ENCODE measurements around the gene POP4. TPM values are rescaled to one million over a fixed set of nuclear protein-coding genes. Genes with fewer than 3 reads are reported as not detected.

The POP4 gene
- total RNA-seq, 4 donors from 2014 or later = 43.7 to 57.2 (median 51.2) TPM

DNA sequence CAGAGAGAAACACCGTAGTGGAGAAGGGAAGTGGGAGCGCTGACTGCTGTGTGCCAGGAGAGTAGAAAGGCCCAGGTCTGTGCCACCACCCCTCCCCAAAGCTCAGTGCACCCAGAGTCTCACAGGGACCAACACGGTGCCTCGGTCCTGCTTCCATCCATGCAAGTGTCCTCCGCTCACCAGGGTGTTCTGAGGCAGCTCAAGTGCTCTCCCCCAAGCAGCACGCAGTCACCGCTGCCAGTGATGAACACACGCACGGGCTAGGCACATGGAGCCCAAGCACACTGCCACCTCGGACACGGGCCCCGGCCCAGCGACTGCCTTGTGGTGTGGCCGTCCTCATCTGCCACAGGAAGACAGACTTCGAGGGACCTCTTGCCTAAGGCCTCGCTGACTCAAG lies 10.5 kb downstream of the POP4 start:
- 72 to 77% methylated on average over 7 to 16 of the region's 16 CpGs for WGBS, 2 donors
- H3K9me3 ChIP-seq = no peaks in the 10 kb centered on the region
- H3K27ac ChIP-seq = no peak overlapping the region
- H3K4me3 ChIP-seq = no peak overlapping the region
- no peaks in the 10 kb centered on the region for H3K4me1 ChIP-seq
- H3K27me3 ChIP-seq = no peaks in the 10 kb centered on the region
- DNase-seq (ENCODE audit: low spot score in 2 of 2) = no peak
- TF ChIP-seq POLR2A (IDR thresholded peaks at IDR 0.05) = no peak
- TF ChIP-seq EP300 (IDR thresholded peaks at IDR 0.05) = no peak
- TF ChIP-seq CTCF (IDR thresholded peaks at IDR 0.05) = no peak
- H3K36me3 ChIP-seq = peaks cover 1 to 55% (median 23%) of the 10 kb centered on the region in 3 donors

DNA sequence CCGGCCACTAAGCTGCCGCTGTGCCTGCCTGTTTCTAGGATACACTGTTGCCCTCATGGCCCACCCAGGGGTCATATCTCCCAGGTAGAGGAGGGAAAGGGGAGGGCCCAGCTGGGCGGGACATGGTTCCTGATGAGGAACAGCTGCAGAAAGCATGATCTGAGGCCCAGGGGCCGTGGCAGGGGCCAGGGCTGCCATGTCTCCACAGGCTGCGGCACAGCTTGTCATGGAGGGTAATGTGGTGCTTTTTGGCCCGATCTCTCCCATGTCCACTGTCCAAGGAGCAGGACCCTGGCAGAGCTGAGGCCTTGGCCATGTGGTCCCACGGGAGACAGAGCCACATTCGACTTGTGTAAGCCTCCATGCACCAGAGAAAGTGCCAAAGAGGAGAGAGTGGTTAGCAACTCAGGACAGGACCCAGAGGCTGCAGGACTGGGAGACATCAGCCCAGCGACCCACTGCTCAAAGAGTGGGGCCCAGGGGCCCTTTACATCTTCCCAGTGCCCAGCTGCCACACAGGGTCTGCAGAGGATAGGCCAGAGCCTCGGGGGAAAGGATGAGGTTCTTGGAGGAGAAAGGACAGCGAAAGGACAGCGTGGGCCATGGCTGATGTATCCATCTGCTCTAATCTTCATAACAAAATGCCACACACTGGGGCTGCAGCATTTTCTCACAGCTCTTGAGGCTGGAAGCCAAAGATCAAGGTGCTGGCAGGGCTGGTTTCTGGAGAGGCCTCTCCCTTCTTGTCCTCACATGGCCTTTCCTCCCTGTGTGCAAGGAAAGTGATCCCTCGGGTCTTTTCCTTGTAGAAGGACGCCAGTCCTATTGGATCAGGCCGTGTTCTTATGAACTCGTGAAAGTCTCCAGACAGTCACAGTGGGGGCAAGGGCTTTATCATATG lies 11.5 kb downstream of the POP4 start:
- no peaks in the 10 kb centered on the region for H3K9me3 ChIP-seq
- no peak overlapping the region for H3K27ac ChIP-seq
- H3K4me1 ChIP-seq = no peaks in the 10 kb centered on the region
- WGBS, 2 donors = 71% methylated on average over 16 of the region's 16 CpGs
- H3K36me3 ChIP-seq = peaks cover 0 to 44% (median 14%) of the 10 kb centered on the region in 3 donors
- no peaks in the 10 kb centered on the region for H3K27me3 ChIP-seq
- TF ChIP-seq EP300 (IDR thresholded peaks at IDR 0.05) (no peak), POLR2A (IDR thresholded peaks at IDR 0.05) (no peak), CTCF (IDR thresholded peaks at IDR 0.05) (no peak)
- H3K4me3 ChIP-seq = no peak overlapping the region
- no peak for DNase-seq (ENCODE audit: low spot score in 2 of 2)

DNA sequence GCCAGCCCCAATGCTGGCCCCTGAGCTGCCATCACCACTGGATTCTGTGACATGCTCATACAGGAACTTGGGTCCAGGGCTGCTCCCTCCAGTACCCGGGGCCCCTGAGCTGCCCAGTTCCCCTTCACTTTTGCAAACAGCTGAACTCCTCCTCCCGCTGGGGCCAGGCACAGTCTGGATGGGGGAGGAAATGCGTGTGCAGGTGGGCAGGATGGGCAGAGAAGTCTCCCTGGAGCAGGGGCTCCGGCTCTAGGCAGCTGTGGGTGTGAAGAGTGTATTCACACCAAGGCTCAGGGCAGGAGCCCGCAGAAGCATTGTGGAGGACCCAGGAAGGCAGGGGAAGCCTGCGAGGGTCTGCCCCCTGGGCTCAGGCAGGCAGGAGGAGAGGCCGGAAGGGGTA lies 12.4 kb downstream of the POP4 start:
- H3K4me1 ChIP-seq = no peaks in the 10 kb centered on the region
- no peaks in the 10 kb centered on the region for H3K9me3 ChIP-seq
- no peak overlapping the region for H3K27ac ChIP-seq
- TF ChIP-seq EP300 (IDR thresholded peaks at IDR 0.05) (no peak), CTCF (IDR thresholded peaks at IDR 0.05) (no peak), POLR2A (IDR thresholded peaks at IDR 0.05) (no peak)
- WGBS, 2 donors = 79 to 86% methylated on average over 7 of the region's 7 CpGs
- no peak overlapping the region for H3K4me3 ChIP-seq
- no peak for DNase-seq (ENCODE audit: low spot score in 2 of 2)
- no peaks in the 10 kb centered on the region for H3K27me3 ChIP-seq
- peaks cover 0 to 36% (median 8%) of the 10 kb centered on the region in 3 donors for H3K36me3 ChIP-seq

- DNase-seq (ENCODE audit: low spot score in 2 of 2) = no peak
- H3K36me3 ChIP-seq = peaks cover 0 to 32% (median 4%) of the 10 kb centered on the region in 3 donors
- no peak overlapping the region for H3K27ac ChIP-seq
- WGBS, 2 donors = 68% methylated on average over 4 to 7 of the region's 7 CpGs
- no peaks in the 10 kb centered on the region for H3K27me3 ChIP-seq
- H3K9me3 ChIP-seq = no peaks in the 10 kb centered on the region
- H3K4me3 ChIP-seq = no peak overlapping the region
- no peaks in the 10 kb centered on the region for H3K4me1 ChIP-seq
- TF ChIP-seq POLR2A (IDR thresholded peaks at IDR 0.05) = no peak
- no peak for TF ChIP-seq CTCF (IDR thresholded peaks at IDR 0.05)
- no peak for TF ChIP-seq EP300 (IDR thresholded peaks at IDR 0.05)
Measured at GRCh38 chr19:29618871-29619270, 12.8 kb downstream of the POP4 start.

- Histone ChIP-seq H3K9me3 (no peaks in the 10 kb centered on the region), H3K27me3 (no peaks in the 10 kb centered on the region), H3K36me3 (peaks cover 0 to 11% (median 0%) of the 10 kb centered on the region in 3 donors), H3K4me3 (no peak overlapping the region), H3K4me1 (no peaks in the 10 kb centered on the region), H3K27ac (no peak overlapping the region)
- WGBS, 2 donors = 49 to 57% methylated on average over 15 of the region's 15 CpGs
- no peak for DNase-seq (ENCODE audit: low spot score in 2 of 2)
- TF ChIP-seq EP300 (IDR thresholded peaks at IDR 0.05) = no peak
- TF ChIP-seq POLR2A (IDR thresholded peaks at IDR 0.05) = no peak
- TF ChIP-seq CTCF (IDR thresholded peaks at IDR 0.05) = no peak
Measured at GRCh38 chr19:29620931-29621351, 14.9 kb downstream of the POP4 start.
